ENCODE results near the gene CCDC68.

The CCDC68 gene

GRCh38 chr18:54950221-54950620 lies 9.0 kb downstream of the CCDC68 start:
- H3K4me3 ChIP-seq (ENCODE audit: low read length): no peak overlapping the region
- no peak for DNase-seq (ENCODE audit: low read depth)
- TF ChIP-seq CTCF (conservative IDR thresholded peaks at IDR 0.05; ENCODE audit: low read depth, low read length): no peak

- no peak for TF ChIP-seq CTCF (conservative IDR thresholded peaks at IDR 0.05; ENCODE audit: low read depth, low read length)
- DNase-seq (ENCODE audit: low read depth): no peak
- H3K4me3 ChIP-seq (ENCODE audit: low read length): no peak overlapping the region
Measured at GRCh38 chr18:54949588-54949987, 9.7 kb downstream of the CCDC68 start.

GRCh38 chr18:54948350-54948837 lies 10.9 kb downstream of the CCDC68 start:
- TF ChIP-seq CTCF (conservative IDR thresholded peaks at IDR 0.05; ENCODE audit: low read depth, low read length): no peak
- no peak for DNase-seq (ENCODE audit: low read depth)
- H3K4me3 ChIP-seq (ENCODE audit: low read length): no peak overlapping the region

- DNase-seq (ENCODE audit: low read depth): no peak
- no peak for TF ChIP-seq CTCF (conservative IDR thresholded peaks at IDR 0.05; ENCODE audit: low read depth, low read length)
- H3K4me3 ChIP-seq (ENCODE audit: low read length): no peak overlapping the region
Measured at GRCh38 chr18:54947091-54947490, 12.2 kb downstream of the CCDC68 start.

- peak overlapping the region; percentile 11 for H3K4me3 ChIP-seq (ENCODE audit: low read length)
- no peak for TF ChIP-seq CTCF (conservative IDR thresholded peaks at IDR 0.05; ENCODE audit: low read depth, low read length)
Measured at GRCh38 chr18:54946149-54946581, 13.1 kb downstream of the CCDC68 start.

GRCh38 chr18:54945576-54946125 lies 13.6 kb downstream of the CCDC68 start:
- no peak overlapping the region for H3K4me3 ChIP-seq (ENCODE audit: low read length)
- no peak for TF ChIP-seq CTCF (conservative IDR thresholded peaks at IDR 0.05; ENCODE audit: low read depth, low read length)
- DNase-seq (ENCODE audit: low read depth): peak; percentile 21

More at GRCh38 chr18:54946149-54946581, 13.1 kb downstream of the CCDC68 start:
- no peak for DNase-seq (ENCODE audit: low read depth)

- H3K4me3 ChIP-seq (ENCODE audit: low read length): no peak overlapping the region
- DNase-seq (ENCODE audit: low read depth): no peak
- no peak for TF ChIP-seq CTCF (conservative IDR thresholded peaks at IDR 0.05; ENCODE audit: low read depth, low read length)
Measured at GRCh38 chr18:54942569-54942968, 16.7 kb downstream of the CCDC68 start.

Measured in retinal pigment epithelial cell (primary cell).